Measurements from ENCODE around the gene ESYT2. TPM values are rescaled to one million over a fixed set of nuclear protein-coding genes. Genes with fewer than 3 reads are reported as not detected.

ESYT2 gene
- total and polyA plus RNA-seq, 9 of the 15 experiments (the other 6 are each of a cell fraction or from before 2014, with no cell fraction given), result 5.8 to 86.9 (median 64.7) TPM

DNA sequence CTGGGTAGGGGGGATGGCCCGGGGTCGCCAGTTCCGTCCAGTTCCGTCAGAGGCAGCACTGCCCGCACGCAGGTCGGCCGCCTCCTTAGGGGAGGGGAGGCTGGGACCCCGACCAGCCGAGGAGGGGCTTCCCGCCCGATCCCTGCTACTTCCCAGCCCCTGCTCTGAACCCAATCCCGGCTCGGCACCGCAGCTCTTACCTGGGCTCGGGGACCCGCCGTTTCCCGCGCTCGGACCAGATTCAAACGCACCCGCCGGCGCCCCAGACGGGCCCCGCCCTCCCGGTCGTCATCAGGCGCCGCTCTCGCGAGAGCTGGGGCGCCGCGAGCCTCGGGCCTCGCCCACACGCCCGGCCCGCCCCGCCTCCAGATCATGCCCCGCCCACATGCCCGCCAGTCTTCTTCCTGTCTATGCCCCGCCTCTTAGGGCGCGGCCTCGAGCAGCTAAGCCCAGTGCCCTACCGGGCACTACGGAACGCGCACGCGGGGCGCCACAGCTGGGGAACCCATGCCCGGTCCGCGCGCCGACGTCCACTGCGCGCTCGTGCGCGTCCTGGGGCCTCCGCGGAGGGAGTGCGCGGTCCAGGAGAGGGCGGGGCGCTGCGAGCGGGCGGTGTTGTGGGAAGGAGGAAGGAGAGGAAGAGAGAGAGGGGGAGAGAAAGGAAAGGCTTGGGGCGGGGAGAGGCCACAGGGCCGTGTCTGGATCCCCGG lies 124.6 kb downstream of the ESYT2 start, which contains the start of gene NCAPG2 (continued):
- TF ChIP-seq ZNF589 (CRISPR knock-in tag; IDR thresholded peaks at IDR 0.05; ENCODE audit: low read depth) (peak; percentile 72; the same call in 1 of the 2 replicates), XRCC5 (IDR thresholded peaks at IDR 0.05; ENCODE audit: low read depth, low read length) (peak; percentile 97), ZNF644 (tag; IDR thresholded peaks at IDR 0.05; ENCODE audit: low read depth) (no peak), SMARCA4 (IDR thresholded peaks at IDR 0.05) (peak; percentile 28; the same call in 1 of the 2 replicates), CXXC5 (CRISPR knock-in tag; IDR thresholded peaks at IDR 0.05) (peak; percentile 91), RBM39 (optimal IDR thresholded peaks at IDR 0.05; ENCODE audit: low read depth, low read length) (no peak), TEAD2 (tag; IDR thresholded peaks at IDR 0.05) (no peak), RNF2 (IDR thresholded peaks at IDR 0.05) (peak; percentile 76), ZNF280A (IDR thresholded peaks at IDR 0.05; ENCODE audit: low read depth, partially characterized antibody) (no peak), NKRF (IDR thresholded peaks at IDR 0.05; ENCODE audit: borderline replicate concordance) (peak; percentile 83; the same call in 1 of the 2 replicates), IRF9 (tag; IDR thresholded peaks at IDR 0.05) (no peak), GATAD2A (IDR thresholded peaks at IDR 0.05) (peak; percentile 97), THRAP3 (IDR thresholded peaks at IDR 0.05; ENCODE audit: borderline replicate concordance) (no peak), ARID2 (IDR thresholded peaks at IDR 0.05) (peak; percentile 63; the same call in 1 of the 2 replicates), STAG1 (CRISPR knock-in tag; IDR thresholded peaks at IDR 0.05; ENCODE audit: borderline replicate concordance) (no peak), RUNX1 (IDR thresholded peaks at IDR 0.05; ENCODE audit: low read depth) (no peak), E2F5 (CRISPR knock-in tag; IDR thresholded peaks at IDR 0.05) (peak; percentile 89), RFX5 (IDR thresholded peaks at IDR 0.05; ENCODE audit: low read depth, low read length) (no peak), KAT2B (IDR thresholded peaks at IDR 0.05; ENCODE audit: low read depth, low read length) (no peak), MTF1 (CRISPR knock-in tag; IDR thresholded peaks at IDR 0.05; ENCODE audit: borderline replicate concordance) (no peak)
- TF ChIP-seq, protein P1, sequence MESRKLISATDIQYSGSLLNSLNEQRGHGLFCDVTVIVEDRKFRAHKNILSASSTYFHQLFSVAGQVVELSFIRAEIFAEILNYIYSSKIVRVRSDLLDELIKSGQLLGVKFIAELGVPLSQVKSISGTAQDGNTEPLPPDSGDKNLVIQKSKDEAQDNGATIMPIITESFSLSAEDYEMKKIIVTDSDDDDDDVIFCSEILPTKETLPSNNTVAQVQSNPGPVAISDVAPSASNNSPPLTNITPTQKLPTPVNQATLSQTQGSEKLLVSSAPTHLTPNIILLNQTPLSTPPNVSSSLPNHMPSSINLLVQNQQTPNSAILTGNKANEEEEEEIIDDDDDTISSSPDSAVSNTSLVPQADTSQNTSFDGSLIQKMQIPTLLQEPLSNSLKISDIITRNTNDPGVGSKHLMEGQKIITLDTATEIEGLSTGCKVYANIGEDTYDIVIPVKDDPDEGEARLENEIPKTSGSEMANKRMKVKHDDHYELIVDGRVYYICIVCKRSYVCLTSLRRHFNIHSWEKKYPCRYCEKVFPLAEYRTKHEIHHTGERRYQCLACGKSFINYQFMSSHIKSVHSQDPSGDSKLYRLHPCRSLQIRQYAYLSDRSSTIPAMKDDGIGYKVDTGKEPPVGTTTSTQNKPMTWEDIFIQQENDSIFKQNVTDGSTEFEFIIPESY (CRISPR knock-in tag; IDR thresholded peaks at IDR 0.05), result peak; percentile 79

Measured in K562 (cell line).